GM21737 (cell line): ENCODE results near the gene SLC51B.
"Not testable (repeated sequence)": the region's sequence is repeated elsewhere in the genome, so short reads cannot be mapped to it uniquely, and the experiment has no call there.

Experiments
- ATAC-seq: cut with Tn5 transposase; IDR thresholded peaks from one replicate; pipeline ENCODE4 v1.9.1; 2021; ENCODE audit warnings: mild to moderate bottlenecking, moderate library complexity; ENCODE audit not compliant: unreplicated experiment

The SLC51B gene

GRCh38 chr15:65082303-65082953, 37.2 kb downstream of the SLC51B start:
- no peak for ATAC-seq

DNA sequence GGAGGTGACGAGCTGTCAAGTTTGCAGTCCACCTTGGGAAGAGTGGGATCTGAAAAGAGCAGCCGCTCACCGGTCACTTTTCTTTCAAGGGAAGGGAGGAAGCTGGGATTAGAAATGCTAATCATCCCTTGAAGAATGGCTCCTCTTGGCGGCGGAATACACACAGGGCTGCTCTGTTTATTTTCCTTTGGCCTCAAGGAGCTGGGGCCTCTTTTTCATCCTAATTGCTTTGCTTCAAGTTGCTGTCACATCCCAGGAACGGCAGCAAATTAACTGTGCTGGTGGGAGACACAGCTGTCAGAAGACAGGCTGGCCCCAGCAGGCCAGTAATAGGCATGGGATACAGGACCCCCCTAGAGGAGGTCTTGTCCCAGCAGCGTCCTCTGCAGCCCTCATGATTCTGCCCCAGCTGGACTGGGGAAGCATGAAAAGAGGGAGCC, 38.1 kb downstream of the SLC51B start:
- ATAC-seq, result no peak

DNA sequence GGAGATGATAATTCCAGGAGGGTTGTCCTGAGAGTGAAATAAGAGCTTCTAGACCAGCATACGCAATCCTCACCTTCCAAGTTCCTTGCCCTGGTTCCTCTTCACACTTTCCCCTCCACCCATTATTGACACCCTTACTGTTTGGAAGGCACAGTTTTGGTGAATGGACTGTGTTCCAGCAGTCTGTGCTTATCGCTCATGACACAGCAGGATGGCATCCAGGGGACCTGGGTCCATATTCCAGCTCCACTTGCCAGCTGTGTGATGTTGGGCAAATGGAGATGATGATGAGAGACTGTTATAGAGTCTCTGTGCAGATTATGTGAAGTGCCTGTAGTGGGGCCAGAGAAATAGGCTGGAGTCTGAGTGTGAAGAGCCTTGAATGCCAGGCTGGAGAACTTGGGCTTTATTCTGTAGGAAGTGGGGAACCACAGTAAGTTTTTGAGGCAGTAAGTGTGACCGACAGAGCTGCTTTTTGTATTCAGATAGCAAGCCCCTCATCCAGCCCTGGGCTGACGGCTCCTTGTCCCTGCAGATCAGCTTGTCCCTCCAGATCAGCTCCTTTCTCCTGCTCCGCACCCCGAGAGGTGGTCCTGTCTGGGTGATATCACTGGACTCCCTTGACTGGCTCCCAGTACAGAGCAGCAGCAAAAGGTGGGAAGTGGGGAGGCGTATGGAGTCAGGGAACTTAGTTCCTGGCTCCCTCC, 39.5 kb downstream of the SLC51B start:
- no peak for ATAC-seq

DNA sequence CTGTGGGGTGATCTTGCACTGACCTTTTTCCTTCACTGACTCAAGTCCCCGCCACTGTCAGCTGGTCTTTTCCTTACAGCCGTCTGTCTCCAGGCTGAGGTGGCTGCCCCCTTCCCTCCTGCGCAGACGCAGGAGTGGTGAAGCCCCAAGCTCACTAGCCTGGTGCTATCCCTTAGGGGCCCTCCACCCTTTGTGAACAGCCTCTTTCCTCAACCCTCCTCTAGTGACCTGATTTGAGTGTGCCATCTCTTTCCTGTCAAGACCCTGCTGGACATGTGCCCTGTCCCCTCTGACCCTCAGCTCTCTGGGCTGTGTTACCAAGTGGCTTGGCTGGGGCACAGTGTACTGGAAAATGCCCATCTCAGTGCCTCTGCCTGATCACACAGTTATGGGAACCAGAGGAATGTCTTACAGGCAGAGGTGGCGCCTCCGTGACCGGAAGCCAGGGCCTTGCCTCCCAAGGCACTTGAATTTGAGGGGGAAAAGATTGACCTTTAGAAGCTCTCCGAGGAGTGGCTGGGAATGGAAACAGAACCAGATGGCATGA, 40.1 kb downstream of the SLC51B start:
- ATAC-seq, result no peak

DNA sequence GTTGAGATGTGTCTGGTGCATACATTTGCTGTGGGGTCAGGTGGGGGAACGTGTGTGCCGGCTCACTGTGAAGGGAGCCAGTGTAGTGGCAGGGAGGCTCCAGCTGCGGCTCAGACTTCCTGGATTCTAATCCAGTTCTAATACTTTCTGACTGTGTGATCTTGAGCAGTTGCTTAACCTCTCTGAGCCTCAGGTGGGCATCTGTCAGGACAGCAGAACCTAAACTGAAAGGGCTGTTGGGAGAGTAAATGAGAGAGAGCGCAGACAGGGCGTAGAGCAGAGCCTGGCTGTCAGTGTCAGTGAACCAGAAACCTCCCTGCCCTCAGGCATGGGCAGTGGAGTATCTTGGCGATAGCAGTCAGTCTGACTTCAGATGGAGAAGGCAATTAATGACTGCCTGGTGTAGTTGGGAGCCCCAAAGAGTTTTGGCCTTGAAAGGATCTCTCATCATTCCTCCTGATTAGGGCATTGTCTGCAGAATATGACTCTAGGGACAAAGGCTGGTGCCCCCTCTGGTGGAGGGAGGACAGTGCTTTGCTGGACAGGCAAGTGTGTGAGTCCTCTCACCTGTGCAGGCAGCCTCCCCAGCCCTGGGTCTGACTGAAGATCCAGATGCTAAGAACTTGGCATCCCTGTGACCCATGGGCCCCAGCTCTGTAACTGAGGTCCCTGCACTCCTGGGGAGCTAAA, 40.9 kb downstream of the SLC51B start:
- no peak for ATAC-seq

GRCh38 chr15:65086680-65087111, 41.5 kb downstream of the SLC51B start:
- ATAC-seq, result no peak

- no peak for ATAC-seq
These were observed 42.2 kb downstream of the SLC51B start for GRCh38 chr15:65087411-65087810.

GRCh38 chr15:65087873-65088642, 42.9 kb downstream of the SLC51B start:
- no peak for ATAC-seq

DNA sequence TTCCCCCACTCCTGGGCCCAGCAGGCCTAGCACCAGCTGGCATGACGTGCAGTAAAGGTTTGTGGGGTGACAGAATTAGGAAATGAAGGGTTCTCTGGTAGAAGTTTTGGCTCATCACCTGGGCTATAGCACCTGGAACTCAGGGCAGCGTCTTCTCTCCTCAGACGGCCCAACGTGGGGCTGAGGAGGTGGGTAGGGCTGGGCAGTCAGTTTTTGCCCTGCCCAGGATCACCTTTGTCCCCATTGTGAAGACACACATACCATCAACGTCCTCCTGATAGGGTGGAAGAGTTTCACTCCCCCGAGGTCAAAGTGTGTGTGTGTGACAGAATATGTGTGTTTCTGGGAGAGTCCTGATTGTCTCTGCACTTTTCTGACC, 43.4 kb downstream of the SLC51B start:
- no peak for ATAC-seq

DNA sequence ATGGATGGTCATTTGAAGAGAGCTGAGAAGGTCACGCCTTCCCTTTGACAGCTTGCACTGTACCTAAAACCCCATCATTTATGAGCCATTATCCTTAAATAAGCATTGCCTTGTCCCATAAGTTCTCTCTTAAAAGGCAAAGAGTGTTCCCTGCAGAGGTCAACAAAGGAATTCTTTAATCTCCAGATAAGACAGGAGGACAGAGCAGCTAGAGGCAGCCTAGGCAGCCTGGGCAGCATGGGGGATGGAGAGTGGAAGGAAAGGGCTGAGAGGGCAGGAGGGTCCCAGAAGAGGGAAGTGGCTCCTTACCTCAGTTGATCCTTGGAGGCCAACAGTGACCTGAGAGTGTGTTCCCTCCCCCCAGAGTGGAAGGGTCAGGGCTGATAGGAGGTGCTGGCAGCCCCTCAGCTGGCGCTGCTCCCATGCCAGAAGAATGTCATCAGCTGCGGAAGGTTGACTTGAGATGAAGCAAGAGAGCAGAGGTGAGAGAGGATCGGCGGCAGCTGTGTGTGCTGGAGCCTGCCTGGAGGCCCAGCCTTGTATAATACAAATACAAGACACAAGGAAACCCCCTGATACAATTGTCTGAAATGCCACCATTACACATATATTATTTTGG, 44.1 kb downstream of the SLC51B start:
- ATAC-seq, result no peak

DNA sequence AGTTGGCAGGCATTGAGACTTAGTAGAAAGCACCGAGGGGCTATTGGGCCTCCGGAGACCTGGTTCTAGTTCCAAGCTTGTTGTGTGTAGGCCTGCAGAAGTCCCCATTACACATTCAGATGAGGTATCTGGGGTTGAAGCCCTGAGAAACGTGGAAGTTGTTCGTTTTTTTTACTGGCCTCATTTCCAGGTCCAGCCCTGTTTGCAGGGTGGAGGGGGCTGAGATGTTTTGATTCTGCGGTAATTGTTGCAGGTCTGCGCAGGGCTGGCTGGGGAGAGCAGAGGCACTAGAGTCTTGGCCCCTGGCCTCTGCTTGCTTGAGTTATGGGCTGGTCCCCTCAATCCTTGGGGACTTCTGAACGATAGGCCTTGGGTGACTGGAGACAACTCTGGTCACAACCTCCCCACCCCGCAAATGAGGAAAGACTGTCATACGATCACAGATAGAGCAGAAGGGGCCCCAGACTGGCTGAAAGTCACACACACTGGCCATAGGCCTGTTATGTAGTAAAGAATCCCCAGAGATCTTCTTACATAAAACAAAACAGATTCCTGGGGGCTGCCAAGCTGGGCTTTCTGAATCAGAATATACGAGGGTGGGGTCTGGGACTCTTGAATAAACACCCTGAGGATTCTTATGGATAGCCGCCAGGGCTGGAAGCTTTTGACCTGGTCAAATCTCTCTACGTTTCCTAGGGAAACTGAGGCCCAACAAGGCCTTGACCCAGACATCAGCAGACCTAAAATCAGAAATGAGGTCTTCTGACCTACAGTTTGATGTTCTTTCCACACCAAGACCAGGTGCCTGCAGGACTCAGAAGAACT, 47.0 kb downstream of the SLC51B start:
- ATAC-seq, result no peak

GRCh38 chr15:65092911-65093792, 48.0 kb downstream of the SLC51B start:
- ATAC-seq, result no peak

GRCh38 chr15:65093793-65094170, 48.6 kb downstream of the SLC51B start:
- ATAC-seq, result not testable (repeated sequence)

DNA sequence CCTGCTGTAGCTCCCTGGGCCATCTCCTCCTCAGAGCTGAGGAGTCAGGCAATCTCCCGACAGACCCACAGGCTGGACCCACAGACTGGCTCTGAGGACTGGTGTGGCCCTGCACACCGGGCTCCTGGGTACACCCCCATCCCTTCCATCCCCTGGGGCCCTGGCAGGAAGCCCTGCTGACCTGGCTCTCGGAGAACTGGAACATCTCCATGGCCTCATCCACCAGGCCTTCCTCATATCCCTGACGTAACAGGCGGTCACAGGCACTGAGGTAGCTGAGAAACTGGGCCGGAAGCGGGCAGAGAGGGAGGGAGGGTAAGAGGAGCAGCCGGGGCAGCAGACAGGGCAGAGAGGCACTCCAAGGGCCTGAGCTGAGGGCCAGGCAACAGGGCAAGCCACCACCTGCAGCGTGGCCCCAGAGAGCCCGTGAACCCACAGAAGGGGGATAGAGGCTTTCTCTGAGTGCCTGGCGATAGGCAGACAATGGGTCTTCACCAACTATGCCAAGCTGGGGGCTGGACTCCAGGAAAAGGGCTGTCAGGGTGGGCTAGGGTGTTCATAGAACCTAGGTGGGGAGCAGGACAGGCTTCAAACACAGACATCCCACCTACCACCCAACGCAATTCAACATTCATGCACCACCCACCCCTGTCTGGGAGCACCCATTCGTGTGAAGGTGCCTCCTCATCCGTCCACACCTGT, 49.3 kb downstream of the SLC51B start:
- ATAC-seq, result no peak

GRCh38 chr15:65095011-65095746, 50.0 kb downstream of the SLC51B start:
- ATAC-seq, result no peak

DNA sequence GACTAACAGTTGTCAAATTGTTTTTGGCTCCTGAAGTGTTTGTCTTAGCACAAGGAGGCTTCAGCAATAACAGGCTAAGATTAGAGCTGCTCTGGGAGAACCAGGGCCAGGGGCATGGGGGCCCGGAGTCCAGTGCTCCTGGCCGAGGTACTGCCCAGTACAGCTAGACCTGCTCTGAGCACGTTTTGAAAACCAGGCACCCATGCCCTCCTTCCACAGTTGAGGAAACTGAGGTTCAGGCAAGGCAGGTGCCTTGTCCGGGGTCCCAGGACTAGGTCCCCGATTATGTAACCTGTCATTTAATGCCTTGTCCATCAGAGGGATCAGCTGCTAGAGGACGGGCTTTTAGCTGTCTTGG, 50.5 kb downstream of the SLC51B start:
- ATAC-seq, result no peak
